HL-60/S4 (cell line): ENCODE measurements around the gene FAM117B.
"Not testable (repeated sequence)": the region's sequence is repeated elsewhere in the genome, so short reads cannot be mapped to it uniquely, and the experiment has no call there.

ENCODE experiments used
- in situ Hi-C: fragments of 300-500 bp; cut with MboI; formaldehyde crosslinking; loops from 2 replicates; pipeline ENCODE4 v1.14.3; 2022; ENCODE audit warnings: low sequenced_read_pairs

Gene FAM117B

DNA sequence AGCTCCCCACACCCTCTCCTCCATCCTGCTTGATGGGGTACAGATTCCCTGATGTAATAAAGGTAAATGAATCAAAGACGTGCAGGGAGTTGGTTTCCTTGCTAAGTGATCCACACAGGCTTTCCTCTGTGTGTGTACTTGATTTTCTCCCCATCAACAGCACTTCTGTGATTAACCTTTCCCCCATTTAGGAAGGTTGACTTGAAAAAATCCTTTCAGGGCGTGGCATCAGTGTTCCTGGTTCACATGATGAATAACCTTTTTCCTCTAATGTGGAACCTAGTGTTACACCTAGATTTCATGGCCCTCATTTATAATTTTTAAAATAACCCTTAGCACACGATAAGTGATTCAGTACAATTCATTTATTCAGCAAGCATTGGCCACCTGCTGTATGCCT is 121.8 kb downstream of the FAM117B start:
- in situ Hi-C loops: no loop called here

DNA sequence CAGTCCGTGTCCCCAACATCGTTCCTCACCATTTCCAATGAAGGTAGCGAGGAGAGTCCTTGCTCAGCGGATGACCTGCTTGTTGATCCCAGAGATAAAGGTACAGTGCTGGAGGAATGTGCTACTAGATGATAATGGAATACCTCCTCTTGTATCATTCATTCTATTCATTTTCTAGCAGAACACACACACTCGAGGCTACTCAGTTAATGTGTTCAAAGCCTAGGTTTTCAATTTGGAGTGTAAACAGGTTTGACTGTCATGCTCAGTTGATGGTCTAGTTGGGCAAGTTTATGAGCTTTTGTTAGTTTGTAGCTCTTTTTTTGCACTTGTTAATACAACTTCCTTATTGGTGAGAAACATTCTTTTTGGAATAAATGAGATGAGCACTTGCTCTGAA is 122.6 kb downstream of the FAM117B start:
- in situ Hi-C loops: no loop called here

DNA sequence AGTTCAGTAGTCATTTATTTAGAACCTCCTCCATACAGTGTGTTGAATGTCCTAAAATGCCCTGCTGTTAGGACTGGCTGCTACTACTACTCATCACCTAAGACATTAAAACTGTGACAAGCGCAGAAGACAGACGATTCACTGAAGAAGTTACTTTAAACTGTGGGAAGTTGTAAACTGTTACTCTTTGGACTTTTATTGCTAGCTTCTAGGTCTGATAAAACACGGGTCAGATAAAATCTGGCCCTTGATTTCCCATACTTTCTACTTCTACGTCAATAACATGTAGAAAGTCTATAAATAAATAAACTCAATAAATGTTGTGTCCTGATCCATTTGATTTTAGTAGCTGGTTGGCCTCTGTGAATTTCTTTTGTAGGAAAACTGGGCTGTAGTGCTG is 123.4 kb downstream of the FAM117B start:
- in situ Hi-C loops: no loop called here

DNA sequence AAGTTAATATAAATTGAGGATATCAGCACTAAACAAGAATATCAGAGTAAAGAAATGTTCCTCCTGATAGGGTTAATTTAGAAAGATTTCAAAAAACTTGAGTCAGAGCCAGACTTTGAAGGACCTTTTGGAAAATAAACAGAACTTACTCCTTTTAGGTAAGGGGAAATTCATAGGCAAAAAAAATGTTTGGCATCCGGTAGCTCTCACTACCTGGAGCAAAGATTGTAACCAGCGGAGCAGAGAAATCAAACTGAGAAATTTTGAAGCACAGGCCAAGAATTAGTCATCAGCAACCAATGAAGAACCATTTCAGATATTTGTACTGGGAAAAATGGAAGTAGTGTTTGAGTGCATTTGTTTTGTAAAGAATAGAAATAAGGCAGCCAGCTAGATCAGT is 123.8 kb downstream of the FAM117B start:
- in situ Hi-C loops: no loop called here

DNA sequence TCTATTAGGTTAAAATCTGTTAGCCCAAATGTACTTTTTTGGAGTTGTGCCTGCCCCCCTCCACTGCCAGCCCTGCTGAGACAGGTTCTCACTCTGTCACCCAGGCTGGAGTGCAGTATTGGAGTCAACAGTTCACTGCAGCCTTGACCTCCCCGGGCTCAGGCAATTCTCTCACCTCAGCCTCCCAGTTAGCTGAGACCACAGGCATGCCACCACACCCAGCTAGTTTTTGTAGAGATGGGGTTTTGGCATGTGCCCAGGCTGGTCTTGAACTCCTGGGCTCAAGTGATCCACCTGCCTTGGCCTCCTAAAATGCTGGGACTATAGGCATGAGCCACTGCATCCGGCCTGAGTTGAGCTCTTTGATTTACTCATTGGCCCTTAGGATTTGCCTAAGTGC is 126.1 kb downstream of the FAM117B start:
- in situ Hi-C loops: no loop called here

DNA sequence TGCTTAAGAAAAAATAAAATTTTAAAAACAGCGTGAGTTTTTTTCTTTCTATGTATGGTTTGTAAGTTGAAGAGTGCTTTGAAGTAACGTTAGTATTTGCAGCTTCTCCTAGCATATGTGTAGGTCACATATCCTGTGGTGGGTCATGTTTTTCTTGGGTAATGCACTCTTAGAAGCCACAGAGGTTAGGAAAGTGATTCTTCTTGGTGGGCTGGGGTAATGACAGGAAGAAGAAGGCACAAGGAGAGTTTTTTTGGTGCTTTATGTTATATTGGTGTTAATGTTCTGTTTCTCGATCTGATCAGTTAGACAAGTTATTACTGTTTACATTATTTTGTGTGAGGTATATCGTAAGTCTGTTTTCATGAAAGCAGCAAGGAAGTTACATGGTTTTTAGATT is 127.8 kb downstream of the FAM117B start:
- in situ Hi-C loops: no loop called here

DNA sequence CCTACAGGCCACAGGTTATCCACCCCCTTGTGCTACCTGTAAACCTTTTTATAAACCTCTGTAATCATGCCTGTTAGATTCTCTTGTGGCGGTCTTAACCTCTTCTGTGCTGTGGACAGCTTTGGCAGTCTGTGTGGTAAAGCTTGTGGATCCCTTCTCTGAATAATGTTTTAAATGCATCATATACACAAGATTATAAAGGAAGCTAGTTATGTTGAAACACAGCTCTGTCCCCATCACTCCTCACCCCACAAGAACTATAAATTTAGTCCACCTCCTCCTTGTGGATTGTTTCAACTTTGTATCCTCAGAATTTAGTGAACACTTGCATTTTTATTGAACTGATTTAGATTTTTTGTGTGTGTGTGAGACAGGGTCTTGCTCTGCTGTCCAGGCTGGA is 129.1 kb downstream of the FAM117B start:
- in situ Hi-C loops: no loop called here

DNA sequence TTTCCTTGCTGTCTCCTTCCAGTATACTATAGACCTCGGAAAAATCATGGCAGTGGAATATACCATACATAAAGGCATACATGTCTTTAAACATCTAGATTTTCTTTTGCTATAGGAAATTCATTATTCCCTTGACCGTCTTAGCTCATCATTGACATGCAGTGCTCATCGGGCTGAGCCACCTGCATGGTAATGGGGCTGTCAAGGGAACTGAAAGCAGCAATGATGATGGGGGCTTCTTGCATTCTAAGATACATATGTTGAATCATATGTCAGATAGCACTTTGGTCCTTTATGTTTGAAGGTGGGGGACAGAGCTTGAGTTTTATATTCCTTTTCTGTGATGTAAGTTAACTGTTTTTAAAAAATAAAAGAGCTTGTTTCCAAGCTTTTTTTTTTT is 130.2 kb downstream of the FAM117B start:
- in situ Hi-C loops: no loop called here

DNA sequence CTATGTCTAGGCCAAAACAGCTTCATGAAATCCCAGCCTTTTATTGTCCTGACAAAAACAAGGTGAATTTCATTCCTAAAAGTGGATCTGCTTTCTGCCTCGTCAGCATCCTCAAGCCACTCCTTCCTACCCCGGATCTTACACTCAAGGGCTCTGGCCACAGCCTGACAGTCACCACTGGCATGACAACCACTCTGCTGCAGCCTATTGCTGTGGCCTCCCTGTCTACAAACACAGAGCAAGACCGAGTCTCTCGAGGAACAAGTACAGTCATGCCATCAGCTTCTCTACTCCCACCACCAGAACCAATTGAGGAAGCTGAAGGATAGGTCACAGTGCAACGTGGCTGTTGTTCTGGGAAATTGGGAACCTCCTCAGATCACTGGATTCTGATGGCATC is 130.7 kb downstream of the FAM117B start:
- in situ Hi-C loops: no loop called here

DNA sequence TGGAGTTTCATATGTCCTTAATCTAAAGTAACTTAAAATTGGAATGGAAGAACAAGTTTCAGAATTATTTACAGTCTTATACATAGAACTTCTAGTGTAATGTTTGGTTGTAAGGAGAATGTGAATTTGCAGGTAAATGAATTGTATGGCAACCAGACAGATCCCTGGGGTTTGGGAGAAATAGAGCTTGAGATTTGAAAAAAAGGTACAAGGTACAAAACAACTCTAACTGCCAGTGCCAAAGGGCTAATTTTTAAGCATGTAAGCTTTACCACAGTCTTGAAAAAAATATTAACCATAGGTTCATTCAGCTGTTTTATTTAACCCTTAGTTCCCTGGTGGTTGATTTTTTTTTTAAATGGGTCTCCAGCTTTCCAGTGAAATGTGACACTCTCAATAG is 133.5 kb downstream of the FAM117B start:
- in situ Hi-C loops: no loop called here

DNA sequence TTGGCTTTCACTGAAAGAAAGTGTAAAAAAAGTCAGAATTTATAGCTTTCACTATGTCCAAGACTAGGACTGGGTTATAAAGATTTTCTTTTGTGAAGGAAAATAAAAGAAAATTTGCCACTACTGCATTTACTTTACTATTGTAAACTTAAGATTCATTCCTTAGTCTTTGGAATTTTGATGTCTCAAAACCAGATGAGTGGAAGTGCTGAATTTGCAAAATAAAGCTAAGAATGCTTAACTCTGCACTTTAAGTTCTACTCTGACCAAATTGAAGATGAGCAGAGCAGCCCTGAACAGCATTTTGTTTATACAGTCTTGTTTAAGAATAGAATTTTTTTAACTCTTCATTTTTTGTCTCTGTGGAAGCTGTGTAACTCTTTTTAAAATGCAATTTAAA is 134.4 kb downstream of the FAM117B start:
- in situ Hi-C loops: no loop called here

DNA sequence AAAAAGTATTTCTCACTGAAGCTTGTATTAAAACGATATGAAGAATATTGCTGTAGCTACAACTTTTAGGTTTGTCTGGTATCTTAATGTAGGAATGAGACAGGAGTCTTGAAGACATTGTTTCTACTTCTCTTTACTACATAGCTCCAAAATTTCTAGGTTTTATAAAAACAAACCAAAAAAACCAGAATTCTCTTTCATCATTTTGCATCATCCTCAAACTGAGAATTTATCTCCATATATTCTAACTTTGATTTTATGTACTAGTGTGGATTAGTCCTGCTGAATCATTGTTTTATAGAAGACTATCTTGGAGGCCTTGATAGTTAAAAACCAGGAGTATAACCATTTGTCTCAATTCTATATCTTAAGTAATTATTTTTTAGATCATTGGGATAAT is 136.6 kb downstream of the FAM117B start:
- in situ Hi-C loops: no loop called here

DNA sequence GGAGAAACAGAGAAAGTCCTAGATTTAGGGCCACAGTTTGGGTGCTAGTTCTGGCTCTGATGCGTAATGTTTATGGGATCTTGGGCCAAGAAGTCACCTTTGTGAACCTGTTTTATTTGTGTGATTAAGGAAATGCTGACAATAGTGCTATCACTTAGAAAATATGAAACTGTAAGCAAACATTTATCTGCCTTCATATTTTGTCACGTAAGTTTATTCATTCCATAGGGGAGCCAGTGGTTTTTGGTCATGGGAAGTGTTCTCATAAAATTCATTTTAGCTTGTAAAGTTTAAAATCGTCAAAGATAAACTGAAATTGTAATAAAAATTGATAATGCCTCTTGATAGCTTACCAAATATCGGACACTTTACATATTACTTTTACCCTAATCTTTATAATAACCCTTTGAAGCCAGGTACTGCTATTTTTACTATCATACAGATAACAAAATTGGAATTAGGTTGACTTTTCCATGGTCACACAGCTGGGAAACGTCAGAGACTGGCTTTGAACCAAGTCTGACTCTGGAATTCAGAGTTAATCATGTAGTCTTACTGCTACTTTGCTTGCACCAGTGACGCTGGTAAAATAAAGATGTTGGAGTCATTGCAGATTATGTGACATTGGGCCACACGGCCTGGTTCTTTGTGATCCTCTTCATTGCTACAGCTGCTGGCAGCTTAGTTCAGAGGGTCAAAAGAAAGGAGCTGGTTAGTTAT is 137.1 kb downstream of the FAM117B start:
- in situ Hi-C loops: no loop called here

DNA sequence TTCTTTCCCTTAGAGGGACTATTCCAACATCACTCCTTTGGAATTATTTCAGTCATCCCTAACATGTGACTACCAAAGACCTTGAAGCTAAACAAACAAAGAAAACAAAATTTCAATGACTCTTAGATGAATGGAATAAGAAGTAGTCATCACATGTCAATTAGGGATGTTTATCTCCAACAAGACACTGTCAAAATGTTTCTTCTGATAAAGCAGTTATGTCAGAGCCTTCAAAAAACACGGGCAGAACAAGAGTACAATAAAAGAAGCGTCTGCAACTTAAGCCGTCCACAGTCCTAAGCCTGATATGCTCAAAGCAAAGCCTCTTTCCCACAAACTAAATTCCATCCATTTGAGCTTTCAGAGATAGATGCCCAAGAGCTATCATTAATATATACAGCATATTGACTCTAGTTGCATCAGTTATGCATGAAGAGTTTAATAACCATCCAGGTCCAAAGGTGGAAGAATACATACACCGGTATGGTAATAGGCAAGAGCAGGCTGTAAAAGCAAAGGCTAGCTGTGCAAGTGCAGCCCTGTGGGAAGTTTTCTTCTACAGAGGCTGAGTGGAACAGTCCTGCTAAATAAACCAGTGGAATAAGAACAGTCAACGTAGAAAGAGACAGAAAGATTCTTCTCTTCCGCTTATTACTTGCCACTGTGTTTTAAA is 138.7 kb downstream of the FAM117B start:
- in situ Hi-C loops: no loop called here

DNA sequence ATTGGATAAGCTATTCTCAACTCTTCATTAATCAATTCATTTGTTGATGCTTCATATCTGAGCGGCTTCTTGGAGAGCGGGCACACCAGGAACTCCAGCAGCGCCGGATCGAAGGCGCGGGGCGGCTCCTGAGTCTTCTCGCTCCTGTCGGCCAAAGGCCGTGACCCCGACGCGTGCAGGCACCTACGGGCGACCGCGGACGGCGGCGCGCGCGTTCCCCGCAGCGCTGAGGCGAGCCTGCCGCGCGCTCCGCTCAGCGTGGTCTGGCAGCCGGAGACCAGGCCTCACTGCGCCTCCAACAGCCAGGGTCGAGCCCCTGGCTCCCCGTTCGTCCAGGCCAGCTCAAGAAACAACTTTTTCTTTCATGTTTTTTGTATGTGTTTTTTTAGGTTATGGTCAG is 139.3 kb downstream of the FAM117B start:
- in situ Hi-C loops: no loop called here

DNA sequence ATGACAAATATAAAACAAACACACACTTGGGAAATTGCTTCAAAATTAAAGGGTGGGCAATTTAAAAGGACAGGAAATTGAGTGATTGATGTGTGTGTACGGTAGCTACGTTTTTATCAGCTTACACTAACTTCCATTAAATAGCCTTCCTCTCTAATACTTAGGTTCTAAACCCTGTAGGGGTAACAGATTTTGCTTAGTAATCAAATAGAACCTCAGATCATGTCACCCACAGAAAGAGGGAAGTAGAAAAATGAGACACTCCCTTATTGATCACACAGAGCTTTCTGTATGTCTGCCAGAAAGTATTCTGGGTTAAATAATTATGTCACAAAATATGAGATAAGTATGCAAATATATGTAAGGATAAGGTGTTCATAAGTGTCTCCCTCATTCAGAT is 143.4 kb downstream of the FAM117B start:
- in situ Hi-C loops: no loop called here

DNA sequence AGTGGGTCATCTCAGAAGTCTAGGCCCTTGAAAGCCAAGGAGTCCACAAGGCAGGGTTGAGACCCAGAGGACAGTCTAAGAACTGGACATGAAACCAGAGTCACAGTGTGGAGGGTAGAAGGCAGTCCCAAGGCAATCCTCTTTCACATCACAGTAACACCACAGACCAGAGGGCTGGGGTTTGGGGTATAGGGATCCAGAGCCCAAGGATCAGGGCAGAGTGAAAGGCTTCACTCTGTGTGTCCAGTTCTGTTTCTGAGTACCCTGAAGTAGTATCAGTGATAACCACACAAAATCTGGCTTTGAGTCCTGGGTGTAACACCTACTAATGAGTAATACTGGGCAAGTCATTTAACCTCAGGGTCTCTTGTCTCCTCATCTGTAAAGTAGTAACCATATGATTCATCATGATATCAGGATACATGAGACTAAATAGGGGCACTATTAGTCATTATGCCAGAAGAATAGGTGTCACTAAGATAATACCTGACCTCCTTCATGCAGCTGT is 145.8 kb downstream of the FAM117B start:
- in situ Hi-C loops: no loop called here

DNA sequence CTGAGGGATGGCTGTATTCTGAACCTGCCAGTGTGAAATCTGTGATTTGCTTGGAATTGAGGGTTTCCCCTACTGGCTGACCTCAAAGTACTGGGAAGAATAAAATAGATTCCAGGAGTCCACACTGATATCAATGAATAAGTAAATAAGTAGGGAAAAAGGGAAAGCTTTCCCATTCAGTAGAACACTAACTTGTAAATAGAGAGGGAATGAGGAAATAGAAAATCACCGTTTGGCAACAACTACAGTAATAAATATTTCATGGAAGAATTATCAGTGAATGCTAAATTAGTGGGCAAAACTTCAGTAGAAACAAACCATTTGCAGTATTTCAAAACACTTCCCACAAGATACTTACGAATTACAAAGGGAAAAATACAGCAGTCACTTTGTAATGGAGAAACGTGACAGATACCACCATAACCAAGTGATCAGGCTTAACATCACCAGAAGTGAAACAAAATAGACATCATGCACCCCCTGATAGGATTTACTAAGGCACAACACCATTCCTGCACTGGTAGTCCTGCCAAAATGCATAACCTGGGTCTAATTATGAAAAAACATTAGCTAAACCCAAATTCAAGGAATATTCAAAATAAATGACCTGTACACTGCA is 148.3 kb downstream of the FAM117B start:
- in situ Hi-C loops: no loop called here

DNA sequence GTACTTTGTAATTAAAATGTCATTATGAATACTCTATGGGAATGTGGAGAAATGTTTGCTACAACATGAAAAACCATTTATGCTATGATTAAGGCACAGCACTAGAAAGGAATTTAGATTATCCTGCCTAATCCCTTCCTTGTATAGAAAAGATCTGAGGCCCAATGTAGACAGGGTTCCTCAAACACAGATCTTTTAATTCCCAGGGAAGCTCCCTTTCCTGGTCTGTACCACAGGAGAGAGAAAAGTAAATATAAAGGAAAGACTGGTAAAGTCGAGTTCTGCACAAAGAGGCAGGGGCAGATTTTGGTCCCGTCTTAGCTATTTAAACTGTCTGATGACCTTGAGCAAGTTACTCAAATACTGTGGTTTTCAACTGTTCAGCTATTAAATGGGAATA is 152.1 kb downstream of the FAM117B start:
- in situ Hi-C loops: no loop called here

DNA sequence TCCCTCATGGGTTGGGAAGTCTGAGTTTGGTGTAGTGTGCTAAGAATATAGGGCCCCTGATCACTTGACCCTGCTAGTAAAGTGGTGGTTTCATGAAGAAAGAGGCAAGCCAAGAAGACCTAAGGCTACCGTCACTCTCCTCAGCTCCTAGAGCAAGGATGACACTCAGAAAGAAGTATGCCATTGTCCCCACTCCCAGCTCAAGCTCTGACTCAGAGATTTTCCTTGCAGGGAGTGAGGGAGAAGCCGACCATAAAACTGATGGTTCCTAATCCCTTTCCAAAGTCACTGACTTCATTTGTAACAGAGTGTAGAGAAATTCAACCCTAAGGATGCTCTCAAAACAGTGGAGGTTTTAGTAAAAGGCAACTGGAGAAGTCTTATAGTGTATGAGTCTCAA is 155.9 kb downstream of the FAM117B start:
- in situ Hi-C loops: no loop called here

DNA sequence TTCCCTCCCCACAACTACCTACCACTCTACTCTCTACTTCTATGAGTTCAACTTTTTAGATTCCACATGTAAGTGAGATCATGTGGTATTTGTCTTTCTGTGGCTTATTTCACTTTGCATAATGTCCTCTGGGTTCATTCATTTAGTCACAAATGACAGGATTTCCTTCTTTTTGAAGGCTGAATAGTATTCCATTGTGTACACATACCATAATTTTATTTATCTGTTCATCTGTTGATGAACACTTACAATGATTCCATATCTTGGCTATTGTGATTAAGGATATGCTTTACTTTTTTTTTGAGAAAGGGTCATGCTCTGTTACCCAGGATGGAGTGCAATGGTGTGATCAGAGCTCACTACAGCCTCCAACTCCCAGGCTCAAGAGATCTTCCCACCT is 163.2 kb downstream of the FAM117B start:
- in situ Hi-C loops: no loop called here

DNA sequence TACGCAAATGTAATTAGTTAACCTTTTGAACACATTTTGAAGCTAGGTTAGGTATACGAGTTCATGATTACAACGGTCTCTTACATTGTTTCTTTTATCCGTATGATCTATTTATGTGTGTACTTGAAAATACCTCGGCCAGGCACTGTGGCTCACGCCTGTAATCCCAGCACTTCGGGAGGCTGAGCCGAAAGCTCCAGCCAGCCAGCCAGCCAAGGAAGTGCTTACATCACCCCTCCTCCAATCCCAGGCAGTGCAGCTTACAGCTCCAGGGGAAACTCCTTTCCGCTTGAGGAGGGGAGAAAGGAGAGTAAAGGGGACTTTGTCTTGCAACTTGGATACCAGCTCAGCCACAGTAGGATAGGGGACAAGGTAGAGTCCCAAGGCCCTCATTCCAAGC is 171.1 kb downstream of the FAM117B start:
- in situ Hi-C loops: not testable (repeated sequence)
